ENCODE measurements around the gene ASB2. TPM values are rescaled to one million over a fixed set of nuclear protein-coding genes. Genes with fewer than 3 reads are reported as not detected.

ASB2 gene
- polyA plus RNA-seq, 1 experiment: 0.06 TPM

DNA sequence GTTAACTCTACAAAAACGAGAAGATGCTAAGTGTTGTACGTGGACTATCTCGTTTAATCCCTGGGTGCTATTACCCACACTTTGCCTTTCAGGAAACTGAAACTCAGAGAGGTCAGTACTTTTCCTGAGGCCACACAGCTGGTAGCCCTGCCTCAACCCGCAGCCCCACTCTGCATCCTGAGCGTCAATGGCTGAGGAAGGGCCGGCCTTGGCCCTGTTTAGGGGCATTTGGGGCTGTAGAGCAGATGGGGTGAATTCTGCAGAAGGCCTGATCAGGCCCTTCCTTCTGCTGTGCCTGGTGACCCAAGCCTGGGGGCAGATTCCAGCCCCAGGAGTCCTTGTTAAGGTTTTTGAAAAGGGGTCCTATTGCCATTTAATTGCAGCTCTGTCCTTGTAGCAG lies 17.0 kb upstream of the ASB2 start:
- DNase-seq (ENCODE audit: low read depth): no peak
- no peak overlapping the region for H3K4me3 ChIP-seq (ENCODE audit: low read depth, low read length)
- H3K27me3 ChIP-seq (ENCODE audit: control insufficient read depth, insufficient read depth, low read length): peaks cover 4% of the 10 kb centered on the region; the same call in 1 of the 2 replicates
- ChIA-PET POLR2A (no interaction called here), CTCF (interaction anchor here (2.4 to 3.6 kb wide), 2 partner anchors 54 to 58 kb away, joined by 7 to 19 read pairs; no protein-coding TSS in a partner anchor)
- TF ChIP-seq, protein P1, sequence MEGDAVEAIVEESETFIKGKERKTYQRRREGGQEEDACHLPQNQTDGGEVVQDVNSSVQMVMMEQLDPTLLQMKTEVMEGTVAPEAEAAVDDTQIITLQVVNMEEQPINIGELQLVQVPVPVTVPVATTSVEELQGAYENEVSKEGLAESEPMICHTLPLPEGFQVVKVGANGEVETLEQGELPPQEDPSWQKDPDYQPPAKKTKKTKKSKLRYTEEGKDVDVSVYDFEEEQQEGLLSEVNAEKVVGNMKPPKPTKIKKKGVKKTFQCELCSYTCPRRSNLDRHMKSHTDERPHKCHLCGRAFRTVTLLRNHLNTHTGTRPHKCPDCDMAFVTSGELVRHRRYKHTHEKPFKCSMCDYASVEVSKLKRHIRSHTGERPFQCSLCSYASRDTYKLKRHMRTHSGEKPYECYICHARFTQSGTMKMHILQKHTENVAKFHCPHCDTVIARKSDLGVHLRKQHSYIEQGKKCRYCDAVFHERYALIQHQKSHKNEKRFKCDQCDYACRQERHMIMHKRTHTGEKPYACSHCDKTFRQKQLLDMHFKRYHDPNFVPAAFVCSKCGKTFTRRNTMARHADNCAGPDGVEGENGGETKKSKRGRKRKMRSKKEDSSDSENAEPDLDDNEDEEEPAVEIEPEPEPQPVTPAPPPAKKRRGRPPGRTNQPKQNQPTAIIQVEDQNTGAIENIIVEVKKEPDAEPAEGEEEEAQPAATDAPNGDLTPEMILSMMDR (IDR thresholded peaks at IDR 0.05; ENCODE audit: insufficient read depth, low read depth, low read length): no peak
- H3K36me3 ChIP-seq (ENCODE audit: control insufficient read depth, insufficient read depth, low read length): no peaks in the 10 kb centered on the region

DNA sequence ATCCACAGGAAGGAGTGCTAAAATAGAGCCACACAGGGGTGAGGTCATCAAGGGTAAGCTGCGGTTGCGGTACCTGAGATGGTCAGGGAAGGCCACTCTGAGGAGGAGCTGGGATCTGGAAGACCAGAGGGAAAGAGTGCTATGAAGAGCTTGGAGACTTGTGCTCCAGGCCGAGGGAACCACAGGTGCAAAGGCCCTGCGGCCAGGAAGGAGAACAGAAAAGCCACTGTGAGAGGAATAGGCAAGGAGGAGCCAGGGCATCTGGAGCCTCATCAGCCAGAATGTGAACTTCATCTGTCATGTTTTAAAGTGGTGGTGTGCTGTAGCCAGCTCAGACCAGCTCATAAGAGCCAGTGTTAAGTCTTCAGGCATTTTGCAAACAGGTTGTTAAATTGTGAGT lies 15.3 kb upstream of the ASB2 start:
- CTCF ChIA-PET: interaction anchor here (1.1 to 3.6 kb wide), 7 partner anchors 10 to 140 kb away, joined by 3 to 19 read pairs (median 5); no protein-coding TSS in a partner anchor
- POLR2A ChIA-PET: no interaction called here
- H3K36me3 ChIP-seq (ENCODE audit: control insufficient read depth, insufficient read depth, low read length): no peaks in the 10 kb centered on the region
- H3K27me3 ChIP-seq (ENCODE audit: control insufficient read depth, insufficient read depth, low read length): peaks cover 4% of the 10 kb centered on the region; the same call in 1 of the 2 replicates
- TF ChIP-seq, protein P1 (IDR thresholded peaks at IDR 0.05; ENCODE audit: insufficient read depth, low read depth, low read length): no peak
- H3K4me3 ChIP-seq (ENCODE audit: low read depth, low read length): no peak overlapping the region
- DNase-seq (ENCODE audit: low read depth): no peak

DNA sequence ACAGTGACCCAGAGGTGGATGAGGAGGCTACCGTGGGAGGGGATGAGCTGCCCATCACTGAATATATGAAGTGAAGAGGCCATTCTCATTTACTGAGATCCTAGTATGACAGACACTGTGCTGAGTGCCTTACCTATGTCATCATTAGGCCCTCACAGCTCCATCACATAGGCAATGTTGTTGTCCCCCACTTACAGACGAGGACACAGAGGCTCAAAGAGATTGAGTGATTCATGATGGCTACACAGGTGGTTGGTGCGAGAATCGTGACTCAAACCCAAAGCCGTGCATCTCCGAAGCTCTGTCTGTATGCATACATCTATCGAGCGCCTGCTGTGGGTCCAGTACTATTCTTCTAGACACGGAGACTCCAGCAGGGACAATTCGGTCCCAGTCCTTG lies 14.8 kb upstream of the ASB2 start:
- no peak for DNase-seq (ENCODE audit: low read depth)
- CTCF ChIA-PET: interaction anchor here (1.1 to 3.6 kb wide), 6 partner anchors 10 to 141 kb away, joined by 3 to 19 read pairs (median 6); no protein-coding TSS in a partner anchor
- Histone ChIP-seq H3K27me3 (ENCODE audit: control insufficient read depth, insufficient read depth, low read length) (peaks cover 4% of the 10 kb centered on the region; the same call in 1 of the 2 replicates), H3K4me3 (ENCODE audit: low read depth, low read length) (no peak overlapping the region), H3K36me3 (ENCODE audit: control insufficient read depth, insufficient read depth, low read length) (no peaks in the 10 kb centered on the region)
- TF ChIP-seq, protein P1 (IDR thresholded peaks at IDR 0.05; ENCODE audit: insufficient read depth, low read depth, low read length): no peak
- POLR2A ChIA-PET: no interaction called here

DNA sequence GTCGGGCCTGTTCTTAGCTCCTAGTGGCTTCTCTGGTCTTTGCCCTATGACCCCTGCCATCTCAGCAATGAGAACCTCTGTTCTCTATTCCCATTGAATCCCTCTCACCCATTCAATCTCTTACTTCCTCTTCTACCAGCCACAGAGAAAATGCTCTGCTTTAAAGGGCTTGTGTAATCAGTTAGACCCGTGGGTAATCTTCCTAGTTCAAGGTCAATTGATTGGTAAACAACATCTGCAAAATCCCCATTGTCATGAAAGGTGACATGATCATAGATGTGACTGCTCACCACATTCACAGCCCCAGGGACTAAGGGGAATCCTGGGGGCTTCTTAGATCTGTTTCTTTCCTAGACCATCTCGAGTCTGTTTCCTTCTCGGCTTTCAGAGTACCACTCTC lies 13.6 kb upstream of the ASB2 start:
- no peak for DNase-seq (ENCODE audit: low read depth)
- Histone ChIP-seq H3K36me3 (ENCODE audit: control insufficient read depth, insufficient read depth, low read length) (no peaks in the 10 kb centered on the region), H3K4me3 (ENCODE audit: low read depth, low read length) (no peak overlapping the region), H3K27me3 (ENCODE audit: control insufficient read depth, insufficient read depth, low read length) (peaks cover 4% of the 10 kb centered on the region; the same call in 1 of the 2 replicates)
- ChIA-PET CTCF (no interaction called here), POLR2A (no interaction called here)
- TF ChIP-seq, protein P1 (IDR thresholded peaks at IDR 0.05; ENCODE audit: insufficient read depth, low read depth, low read length): no peak

DNA sequence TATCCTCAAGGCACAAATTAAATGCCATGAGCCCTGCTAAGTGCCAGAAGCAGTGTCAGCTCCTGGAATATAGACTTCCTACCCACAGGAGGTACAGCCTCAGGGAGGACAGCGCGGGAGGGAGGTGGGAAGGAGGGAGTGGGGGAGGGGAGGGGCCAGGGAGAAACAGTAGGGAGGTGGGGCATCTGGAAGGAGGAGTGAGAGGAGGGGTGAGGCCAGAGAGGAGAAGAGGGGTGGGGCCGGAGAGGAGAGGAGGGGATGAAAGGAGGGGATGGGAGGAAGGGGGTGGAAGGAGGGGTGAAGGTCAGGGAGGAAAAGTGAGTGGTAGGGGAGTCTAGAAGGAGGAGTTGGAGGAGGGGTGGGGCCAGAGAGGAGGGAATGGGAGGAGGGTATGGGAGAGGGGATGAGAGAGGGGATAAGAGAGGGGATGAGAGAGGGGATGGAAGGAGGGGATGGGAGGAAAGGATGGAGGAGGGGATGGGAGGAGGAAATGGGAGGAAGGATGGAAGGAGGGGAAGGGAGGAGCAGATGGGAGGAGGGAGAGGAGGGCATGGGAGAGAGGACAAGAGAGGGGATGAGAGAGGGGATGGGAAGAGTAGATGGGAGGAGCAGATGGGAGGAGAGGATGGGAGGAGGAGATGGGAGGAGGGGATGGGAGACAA lies 11.6 kb upstream of the ASB2 start:
- ChIA-PET CTCF (interaction anchor here (1.9 to 4.3 kb wide), 2 partner anchors 12 to 48 kb away, joined by 10 to 25 read pairs; no protein-coding TSS in a partner anchor), POLR2A (no interaction called here)
- peaks cover 4% of the 10 kb centered on the region; the same call in 1 of the 2 replicates for H3K27me3 ChIP-seq (ENCODE audit: control insufficient read depth, insufficient read depth, low read length)
- TF ChIP-seq, protein P1 (IDR thresholded peaks at IDR 0.05; ENCODE audit: insufficient read depth, low read depth, low read length): no peak
- H3K4me3 ChIP-seq (ENCODE audit: low read depth, low read length): no peak overlapping the region
- DNase-seq (ENCODE audit: low read depth): no peak
- no peaks in the 10 kb centered on the region for H3K36me3 ChIP-seq (ENCODE audit: control insufficient read depth, insufficient read depth, low read length)
